HUDEP-2 (cell line): ENCODE results near the gene SP4.
A peak's percentile ranks its signal among the peaks of the same experiment; 100 is the strongest.

Source experiments
- DNase-seq, 76 experiments: peaks; one replicate each; lab custom pipeline; 2025; ENCODE audit not compliant: unreplicated experiment in 76 of 76; lab: John Stamatoyannopoulos, UW

Gene SP4

GRCh38 chr7:21430575-21430954 lies 2.7 kb downstream of the SP4 start:
- DNase-seq: no peak

DNA sequence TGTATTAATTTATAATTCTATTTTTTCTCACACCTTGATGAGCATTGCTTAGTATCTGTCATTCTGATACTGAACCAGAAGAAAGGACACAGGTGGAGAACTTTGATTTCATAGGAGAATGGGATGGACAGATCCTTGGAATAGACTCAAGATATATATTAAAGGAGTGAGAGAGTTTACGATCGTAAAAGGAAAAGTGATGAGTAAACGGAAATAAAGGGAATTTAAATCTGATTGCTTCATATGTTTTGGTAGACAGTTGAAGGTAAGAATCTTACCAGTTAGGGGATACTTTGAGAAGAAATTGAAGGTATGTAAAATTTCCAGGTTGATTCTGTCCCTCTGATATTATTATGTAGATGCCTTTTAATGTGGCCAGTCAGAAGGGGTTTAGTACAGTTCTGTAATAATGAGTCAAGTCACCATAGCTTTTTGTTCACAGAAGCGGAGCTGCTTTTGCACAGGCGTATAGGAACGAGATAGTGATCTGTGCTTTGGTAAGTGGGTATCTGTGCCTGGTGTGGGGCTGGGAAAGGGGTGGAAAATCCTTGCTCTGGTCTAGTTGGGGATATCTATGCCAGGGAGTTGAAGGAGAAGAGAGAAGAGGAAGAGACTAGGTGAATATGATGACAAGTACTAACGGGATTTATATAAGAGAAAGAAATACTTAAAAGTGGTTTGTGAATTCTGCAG lies 15.4 kb downstream of the SP4 start:
- DNase-seq: no peak

DNA sequence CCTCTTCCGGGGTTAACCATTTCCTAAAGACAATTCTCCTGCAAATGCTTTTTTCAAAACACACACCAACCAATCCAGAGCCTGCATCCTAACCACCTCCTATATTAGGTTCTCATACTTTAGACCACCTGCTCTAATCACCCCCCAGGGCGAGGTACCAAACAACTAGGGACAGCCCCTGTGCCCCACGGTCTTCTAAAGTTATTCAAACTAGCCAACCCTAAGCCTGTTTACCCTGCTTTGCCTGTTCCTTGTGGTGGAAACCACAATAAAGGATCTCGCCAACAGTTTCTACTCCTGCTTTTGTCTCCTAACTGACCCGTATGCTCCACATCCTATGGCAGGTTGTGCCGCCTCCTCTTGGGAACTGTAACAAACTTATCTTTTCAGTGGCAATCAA lies 21.1 kb downstream of the SP4 start:
- DNase-seq: no peak

GRCh38 chr7:21450076-21450475 lies 22.2 kb downstream of the SP4 start:
- DNase-seq: no peak

- DNase-seq: peak in 1 of 76 experiments; percentile 6
Observed at GRCh38 chr7:21450941-21451340, 23.1 kb downstream of the SP4 start.

DNA sequence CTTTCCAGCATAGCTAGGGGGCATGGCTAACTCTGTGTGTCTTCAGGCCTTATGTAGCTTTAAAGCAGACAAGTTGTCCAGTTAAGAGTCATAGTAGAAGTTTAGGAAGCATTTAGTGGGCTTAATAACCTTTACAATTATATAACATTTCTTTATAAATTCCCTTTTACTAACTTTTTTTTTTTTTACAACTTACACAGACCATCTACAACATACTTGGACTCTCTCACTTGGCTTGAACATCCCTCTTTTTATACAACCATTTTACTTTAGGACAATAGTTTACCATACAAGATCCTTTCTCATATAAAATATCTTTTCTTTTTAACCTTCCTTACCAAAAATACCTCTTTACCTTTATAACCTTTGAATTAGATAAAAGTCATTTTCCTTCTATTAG lies 26.3 kb downstream of the SP4 start:
- DNase-seq: no peak

GRCh38 chr7:21454906-21455305 lies 27.0 kb downstream of the SP4 start:
- DNase-seq: no peak

- no peak for DNase-seq
Observed at GRCh38 chr7:21461282-21461681, 33.4 kb downstream of the SP4 start.

- no peak for DNase-seq
Observed at GRCh38 chr7:21462081-21462480, 34.2 kb downstream of the SP4 start.

DNA sequence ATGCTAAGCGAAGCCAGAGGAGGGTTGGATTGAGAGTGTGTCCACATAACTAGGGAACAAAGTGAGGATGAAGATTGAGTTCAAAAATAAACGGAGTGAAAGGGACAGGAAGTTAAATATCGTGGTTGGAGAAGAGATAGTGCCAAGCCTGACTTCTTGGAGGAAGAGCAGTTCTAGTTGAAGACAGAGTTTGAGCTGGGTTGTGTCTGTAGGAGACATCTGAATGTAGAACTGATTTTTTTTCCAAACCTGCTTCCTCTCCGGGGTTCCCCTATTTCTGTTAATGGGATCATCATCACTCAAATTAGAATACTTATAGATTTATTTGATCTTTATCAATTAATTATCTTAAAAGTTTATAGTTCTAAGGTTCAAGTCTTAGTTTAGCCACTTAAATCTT lies 35.6 kb downstream of the SP4 start:
- DNase-seq: no peak

- DNase-seq: no peak
Observed at GRCh38 chr7:21468969-21469368, 41.1 kb downstream of the SP4 start.

GRCh38 chr7:21469894-21470293 lies 42.0 kb downstream of the SP4 start:
- peak in 3 of 76 experiments; percentile 3 to 7 (median 4) for DNase-seq

- no peak for DNase-seq
Observed at GRCh38 chr7:21472029-21472428, 44.1 kb downstream of the SP4 start.

GRCh38 chr7:21476429-21476828 lies 48.5 kb downstream of the SP4 start:
- no peak for DNase-seq

GRCh38 chr7:21480693-21481403 lies 53.0 kb downstream of the SP4 start:
- no peak for DNase-seq

DNA sequence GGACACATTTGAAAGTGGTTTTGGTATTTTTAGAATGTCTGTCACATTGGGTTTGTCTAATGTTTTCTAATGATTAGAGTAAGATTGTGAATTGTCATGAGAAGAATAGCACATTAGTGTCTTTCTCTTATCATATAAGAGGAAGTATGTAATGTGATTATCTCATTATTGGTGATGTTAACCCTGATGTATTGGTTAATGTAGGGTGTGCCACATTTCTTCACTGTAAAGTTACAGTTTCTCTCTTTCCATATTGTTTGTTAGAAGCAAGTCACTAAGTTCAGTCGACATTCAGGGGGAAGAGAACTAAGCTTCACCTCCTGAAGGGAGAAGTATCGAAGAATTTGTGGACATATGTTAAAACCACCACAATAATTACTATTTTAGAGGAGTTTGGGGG lies 58.6 kb downstream of the SP4 start:
- DNase-seq: no peak

- no peak for DNase-seq
Observed at GRCh38 chr7:21495731-21496130, 67.8 kb downstream of the SP4 start.

DNA sequence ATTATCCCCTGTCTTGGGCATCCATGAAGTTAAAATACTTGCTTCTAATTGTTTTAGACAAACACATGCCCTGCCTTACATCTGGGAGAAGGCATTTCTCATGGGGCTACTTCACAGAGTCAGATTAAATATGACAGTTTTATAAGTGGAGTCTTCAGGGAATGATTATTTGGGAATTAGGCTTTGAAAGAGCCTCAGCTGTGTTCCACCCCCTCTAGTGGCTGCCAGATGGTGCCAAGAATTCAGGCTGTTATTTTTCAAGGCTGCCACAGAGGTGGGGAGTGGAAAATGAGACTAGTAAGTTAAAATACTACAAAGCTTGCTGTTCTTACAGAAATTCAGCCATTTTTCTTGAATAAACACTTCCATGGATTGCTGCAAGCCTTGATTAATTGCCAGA lies 69.2 kb downstream of the SP4 start:
- peak in 21 of 76 experiments; percentile 2 to 38 (median 13) for DNase-seq

DNA sequence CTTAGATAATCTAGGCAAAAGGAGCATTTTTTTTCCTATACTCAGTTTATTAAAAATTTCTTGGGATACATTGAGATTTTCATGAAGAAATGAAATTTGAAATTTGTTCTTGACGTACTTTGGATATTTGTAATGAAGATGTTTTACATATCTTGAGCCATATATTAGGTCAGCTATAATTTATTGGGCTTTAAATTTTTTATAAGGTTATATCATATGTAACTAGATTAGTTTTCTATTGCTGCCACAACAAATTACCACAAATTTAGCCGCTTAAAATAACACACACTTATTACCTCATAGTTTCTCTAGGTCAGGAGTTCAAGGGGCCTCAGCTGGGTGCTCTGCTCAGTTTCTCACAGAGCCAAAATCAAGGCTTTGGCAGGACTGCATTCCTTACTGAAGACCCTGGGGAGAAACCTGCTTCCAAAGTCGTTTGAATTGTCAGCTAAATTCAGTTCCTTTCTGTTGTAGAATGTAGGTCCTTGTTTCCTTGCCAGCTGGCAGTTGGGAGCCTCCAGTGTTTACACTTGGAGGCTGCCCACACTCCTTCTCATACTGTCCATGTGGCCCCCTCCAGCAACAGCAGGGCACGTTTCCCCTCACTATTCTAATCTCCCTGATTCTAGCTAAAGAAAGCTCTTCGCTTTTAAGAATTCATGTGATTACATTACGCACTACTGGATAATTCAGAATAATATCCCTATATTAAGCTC lies 72.4 kb downstream of the SP4 start:
- no peak for DNase-seq

GRCh38 chr7:21504021-21504420 lies 76.1 kb downstream of the SP4 start:
- DNase-seq: no peak

GRCh38 chr7:21507627-21508343 lies 79.9 kb downstream of the SP4 start:
- peak in 46 of 76 experiments; percentile 3 to 67 (median 26) for DNase-seq
